Vagina (tissue), 2 donors: ENCODE results near the gene MAN1C1.

ENCODE experiments used
- POLR2A ChIP-seq, 2 donors: fragments of 450-650 bp; IDR thresholded peaks; one replicate each; pipeline ENCODE4 v1.6.1; 2017; ENCODE audit warnings: antibody characterized with exemption in 2 of 2, mild to moderate bottlenecking in 2 of 2, moderate library complexity in 2 of 2
- POLR2AphosphoS5 ChIP-seq, 2 donors: sonication (generic); formaldehyde crosslinking; IDR thresholded peaks; one replicate each; pipeline ENCODE4 v1.9.0; 2017; ENCODE audit warnings: antibody characterized with exemption in 2 of 2, mild to moderate bottlenecking in 2 of 2, low read depth in 1 of 2; ENCODE audit not compliant: insufficient read depth in 1 of 2
- TF ChIP-seq, protein P1 (sequence below), 3 experiments: fragments of 450-650 bp in 2 of 3; fragments of 200-600 bp in 1 of 3; sonication (generic) in 1 of 3; IDR thresholded peaks; one replicate each; pipeline ENCODE4 v1.5.1; 2017 to 2019; ENCODE audit warnings: antibody characterized with exemption in 3 of 3, mild to moderate bottlenecking in 2 of 3, moderate library complexity in 2 of 3

- TF ChIP-seq, protein P1, sequence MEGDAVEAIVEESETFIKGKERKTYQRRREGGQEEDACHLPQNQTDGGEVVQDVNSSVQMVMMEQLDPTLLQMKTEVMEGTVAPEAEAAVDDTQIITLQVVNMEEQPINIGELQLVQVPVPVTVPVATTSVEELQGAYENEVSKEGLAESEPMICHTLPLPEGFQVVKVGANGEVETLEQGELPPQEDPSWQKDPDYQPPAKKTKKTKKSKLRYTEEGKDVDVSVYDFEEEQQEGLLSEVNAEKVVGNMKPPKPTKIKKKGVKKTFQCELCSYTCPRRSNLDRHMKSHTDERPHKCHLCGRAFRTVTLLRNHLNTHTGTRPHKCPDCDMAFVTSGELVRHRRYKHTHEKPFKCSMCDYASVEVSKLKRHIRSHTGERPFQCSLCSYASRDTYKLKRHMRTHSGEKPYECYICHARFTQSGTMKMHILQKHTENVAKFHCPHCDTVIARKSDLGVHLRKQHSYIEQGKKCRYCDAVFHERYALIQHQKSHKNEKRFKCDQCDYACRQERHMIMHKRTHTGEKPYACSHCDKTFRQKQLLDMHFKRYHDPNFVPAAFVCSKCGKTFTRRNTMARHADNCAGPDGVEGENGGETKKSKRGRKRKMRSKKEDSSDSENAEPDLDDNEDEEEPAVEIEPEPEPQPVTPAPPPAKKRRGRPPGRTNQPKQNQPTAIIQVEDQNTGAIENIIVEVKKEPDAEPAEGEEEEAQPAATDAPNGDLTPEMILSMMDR (IDR thresholded peaks at IDR 0.05), result no peak
- TF ChIP-seq POLR2A (IDR thresholded peaks at IDR 0.05) (no peak), POLR2AphosphoS5 (IDR thresholded peaks at IDR 0.05; ENCODE audit: insufficient read depth in 1 of 2, low read depth in 1 of 2) (no peak)
Measured at GRCh38 chr1:25657883-25658760, 41.5 kb downstream of the MAN1C1 start.
